ENCODE data around the gene CREB5.

CREB5 gene

GRCh38 chr7:28856656-28857055, 444.3 kb downstream of the CREB5 start:
- no peak for TF ChIP-seq REST (IDR thresholded peaks at IDR 0.05; ENCODE audit: low read depth)
- TF ChIP-seq EGR1 (IDR thresholded peaks at IDR 0.05): no peak
- no peak for TF ChIP-seq MAX (IDR thresholded peaks at IDR 0.05)
- no peak for TF ChIP-seq RAD21 (IDR thresholded peaks at IDR 0.05; ENCODE audit: low read depth)
- no peak for TF ChIP-seq TCF12 (IDR thresholded peaks at IDR 0.05; ENCODE audit: low read depth)
- no peak for TF ChIP-seq TAF1 (IDR thresholded peaks at IDR 0.05; ENCODE audit: low read depth)
- no peak for TF ChIP-seq TEAD4 (IDR thresholded peaks at IDR 0.05)
- no peak for TF ChIP-seq EP300 (IDR thresholded peaks at IDR 0.05; ENCODE audit: borderline replicate concordance)
- no peak for TF ChIP-seq CEBPB (IDR thresholded peaks at IDR 0.05)

- TF ChIP-seq EP300 (IDR thresholded peaks at IDR 0.05; ENCODE audit: borderline replicate concordance) (no peak), USF1 (IDR thresholded peaks at IDR 0.05) (no peak), FOXM1 (IDR thresholded peaks at IDR 0.05; ENCODE audit: borderline replicate concordance, low read depth) (no peak), MAX (IDR thresholded peaks at IDR 0.05) (no peak), TAF1 (IDR thresholded peaks at IDR 0.05; ENCODE audit: low read depth) (no peak)
These were observed 445.9 kb downstream of the CREB5 start for GRCh38 chr7:28858206-28858605.

GRCh38 chr7:28858895-28859294, 446.6 kb downstream of the CREB5 start:
- TF ChIP-seq CREB1 (IDR thresholded peaks at IDR 0.05; ENCODE audit: low read depth) (no peak), USF1 (IDR thresholded peaks at IDR 0.05) (no peak), ZBTB7A (IDR thresholded peaks at IDR 0.05; ENCODE audit: low read depth) (no peak), EP300 (IDR thresholded peaks at IDR 0.05; ENCODE audit: borderline replicate concordance) (no peak), TCF12 (IDR thresholded peaks at IDR 0.05; ENCODE audit: low read depth) (no peak), CEBPB (IDR thresholded peaks at IDR 0.05) (no peak), MAX (IDR thresholded peaks at IDR 0.05) (no peak), TAF1 (IDR thresholded peaks at IDR 0.05; ENCODE audit: low read depth) (no peak), EGR1 (IDR thresholded peaks at IDR 0.05) (no peak), TEAD4 (IDR thresholded peaks at IDR 0.05) (no peak), REST (IDR thresholded peaks at IDR 0.05; ENCODE audit: low read depth) (no peak), YY1 (IDR thresholded peaks at IDR 0.05; ENCODE audit: low read depth) (no peak), RAD21 (IDR thresholded peaks at IDR 0.05; ENCODE audit: low read depth) (no peak), NFIC (IDR thresholded peaks at IDR 0.05) (no peak), FOXM1 (IDR thresholded peaks at IDR 0.05; ENCODE audit: borderline replicate concordance, low read depth) (no peak)

- TF ChIP-seq REST (IDR thresholded peaks at IDR 0.05; ENCODE audit: low read depth) (no peak), USF1 (IDR thresholded peaks at IDR 0.05) (no peak), EGR1 (IDR thresholded peaks at IDR 0.05) (no peak), CEBPB (IDR thresholded peaks at IDR 0.05) (no peak), EP300 (IDR thresholded peaks at IDR 0.05; ENCODE audit: borderline replicate concordance) (no peak), CREB1 (IDR thresholded peaks at IDR 0.05; ENCODE audit: low read depth) (no peak), FOXM1 (IDR thresholded peaks at IDR 0.05; ENCODE audit: borderline replicate concordance, low read depth) (no peak)
These were observed 449.5 kb downstream of the CREB5 start for GRCh38 chr7:28861825-28862224.
